A673 (cell line): ENCODE measurements around the gene NDST1. TPM values are rescaled to one million over a fixed set of nuclear protein-coding genes. Genes with fewer than 3 reads are reported as not detected.

Source experiments
- BruUV-seq: library from RNA; stranded (reverse); fragments of 400-500 nt; replicated peaks from 2 replicates; lab custom pipeline; 2021; lab: Mats Ljungman, UMichigan
- CTCF ChIA-PET: fragments of 300-600 bp; sonication (Branson Sonifier 250); formaldehyde crosslinking; loops from one replicate; lab custom pipeline; 2022; ENCODE audit warnings: antibody characterized with exemption; lab: Charles Lee
- POLR2A ChIA-PET: fragments of 300-600 bp; sonication (Branson Sonifier 250); formaldehyde crosslinking; loops from one replicate; lab custom pipeline; 2022; ENCODE audit warnings: antibody characterized with exemption; ENCODE audit not compliant: low non-redundant PET; lab: Charles Lee
- DNase-seq: peaks from one replicate; pipeline ENCODE4 v3.0.0-alpha.2; 2015; ENCODE audit warnings: low spot score
- H3K27ac ChIP-seq: fragments of 200-600 bp; sonication (generic); 2 replicates; pipeline ENCODE4 v1.5.1; 2016; ENCODE audit warnings: mixed run types, low read depth, mild to moderate bottlenecking, mixed read lengths, antibody characterized with exemption, low read length; ENCODE audit not compliant: poor library complexity, severe bottlenecking
- H3K27me3 ChIP-seq: fragments of 200-600 bp; sonication (generic); replicated peaks from 2 replicates; pipeline ENCODE4 v1.6.1; 2017; ENCODE audit warnings: mixed run types, low read depth, mild to moderate bottlenecking, mixed read lengths, antibody characterized with exemption, low read length; ENCODE audit not compliant: insufficient read depth, poor library complexity
- H3K36me3 ChIP-seq: fragments of 200-600 bp; sonication (generic); 2 replicates; pipeline ENCODE4 v1.6.1; 2016; ENCODE audit warnings: mixed run types, mild to moderate bottlenecking, mixed read lengths, antibody characterized with exemption, low read length; ENCODE audit not compliant: insufficient read depth, poor library complexity, severe bottlenecking
- H3K4me1 ChIP-seq: fragments of 200-600 bp; sonication (generic); 2 replicates; pipeline ENCODE4 v1.6.1; 2017; ENCODE audit warnings: mixed run types, mild to moderate bottlenecking, mixed read lengths, antibody characterized with exemption, low read length; ENCODE audit not compliant: insufficient read depth, poor library complexity, severe bottlenecking
- H3K4me3 ChIP-seq: fragments of 200-600 bp; sonication (generic); 2 replicates; pipeline ENCODE4 v1.5.1; 2016; ENCODE audit warnings: low read depth, mixed run types, mild to moderate bottlenecking, mixed read lengths, low read length; ENCODE audit not compliant: poor library complexity, severe bottlenecking
- H3K9me3 ChIP-seq: fragments of 200-600 bp; sonication (generic); 2 replicates; pipeline ENCODE4 v1.6.1; 2016; ENCODE audit warnings: mixed run types, low read depth, mild to moderate bottlenecking, mixed read lengths, antibody characterized with exemption, low read length; ENCODE audit not compliant: poor library complexity, severe bottlenecking
- EZH2 ChIP-seq: fragments of 200-600 bp; sonication (generic); IDR thresholded peaks from 2 replicates; pipeline ENCODE4 v1.6.1; 2017; ENCODE audit warnings: borderline replicate concordance, low read depth, mild to moderate bottlenecking, mixed read lengths, antibody characterized with exemption, low read length; ENCODE audit not compliant: poor library complexity, severe bottlenecking
- intact Hi-C: fragments of 100-400 bp; cut with micrococcal nuclease; formaldehyde crosslinking; loops from one replicate; pipeline ENCODE4 v1.10.0; 2022; ENCODE audit not compliant: unreplicated experiment
- total RNA-seq: library from RNA; stranded (reverse); gene quantifications from 2 replicates; pipeline ENCODE4 v1.2.3, GENCODE V29; 2021
- TF ChIP-seq, protein P1 (sequence below): fragments of 300-800, 200-600 bp; sonication (generic); conservative IDR thresholded peaks from 2 replicates; pipeline ENCODE4 v1.5.1; 2017; ENCODE audit warnings: low read depth, mild to moderate bottlenecking, antibody characterized with exemption, low read length, moderate library complexity, mixed read lengths

NDST1 gene
- total RNA-seq, 1 experiment from 2014 or later = 44.0 TPM

DNA sequence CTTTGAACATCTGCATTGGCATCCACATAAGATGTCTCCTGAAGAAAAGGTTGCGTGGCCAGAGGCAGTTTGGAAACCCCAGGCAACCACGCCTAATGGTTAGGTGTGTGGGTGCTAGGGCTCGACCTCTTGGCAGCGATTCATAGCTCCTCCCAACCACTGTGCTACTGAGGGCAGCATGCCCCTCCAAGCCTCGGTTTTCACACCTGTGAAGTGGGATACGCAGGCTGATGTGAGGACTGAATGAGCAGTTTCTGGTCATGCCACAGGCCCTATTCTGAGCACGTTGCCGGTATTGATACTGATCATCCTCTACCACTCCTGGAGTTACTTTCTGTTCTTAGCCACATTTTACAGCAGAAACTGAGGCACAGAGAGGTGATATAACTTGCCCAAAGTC lies 19.1 kb downstream of the NDST1 start:
- H3K9me3 ChIP-seq = no peaks in the 10 kb centered on the region
- TF ChIP-seq, protein P1, sequence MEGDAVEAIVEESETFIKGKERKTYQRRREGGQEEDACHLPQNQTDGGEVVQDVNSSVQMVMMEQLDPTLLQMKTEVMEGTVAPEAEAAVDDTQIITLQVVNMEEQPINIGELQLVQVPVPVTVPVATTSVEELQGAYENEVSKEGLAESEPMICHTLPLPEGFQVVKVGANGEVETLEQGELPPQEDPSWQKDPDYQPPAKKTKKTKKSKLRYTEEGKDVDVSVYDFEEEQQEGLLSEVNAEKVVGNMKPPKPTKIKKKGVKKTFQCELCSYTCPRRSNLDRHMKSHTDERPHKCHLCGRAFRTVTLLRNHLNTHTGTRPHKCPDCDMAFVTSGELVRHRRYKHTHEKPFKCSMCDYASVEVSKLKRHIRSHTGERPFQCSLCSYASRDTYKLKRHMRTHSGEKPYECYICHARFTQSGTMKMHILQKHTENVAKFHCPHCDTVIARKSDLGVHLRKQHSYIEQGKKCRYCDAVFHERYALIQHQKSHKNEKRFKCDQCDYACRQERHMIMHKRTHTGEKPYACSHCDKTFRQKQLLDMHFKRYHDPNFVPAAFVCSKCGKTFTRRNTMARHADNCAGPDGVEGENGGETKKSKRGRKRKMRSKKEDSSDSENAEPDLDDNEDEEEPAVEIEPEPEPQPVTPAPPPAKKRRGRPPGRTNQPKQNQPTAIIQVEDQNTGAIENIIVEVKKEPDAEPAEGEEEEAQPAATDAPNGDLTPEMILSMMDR = no peak
- TF ChIP-seq EZH2 = no peak
- no peak overlapping the region for H3K27ac ChIP-seq
- no peaks in the 10 kb centered on the region for H3K27me3 ChIP-seq
- no peak for DNase-seq
- intact Hi-C loops = no loop called here
- BruUV-seq = no TSS peak
- ChIA-PET POLR2A (no interaction called here), CTCF (no interaction called here)
- H3K4me3 ChIP-seq = no peak overlapping the region
- no peaks in the 10 kb centered on the region for H3K36me3 ChIP-seq
- peaks cover 12% of the 10 kb centered on the region for H3K4me1 ChIP-seq

DNA sequence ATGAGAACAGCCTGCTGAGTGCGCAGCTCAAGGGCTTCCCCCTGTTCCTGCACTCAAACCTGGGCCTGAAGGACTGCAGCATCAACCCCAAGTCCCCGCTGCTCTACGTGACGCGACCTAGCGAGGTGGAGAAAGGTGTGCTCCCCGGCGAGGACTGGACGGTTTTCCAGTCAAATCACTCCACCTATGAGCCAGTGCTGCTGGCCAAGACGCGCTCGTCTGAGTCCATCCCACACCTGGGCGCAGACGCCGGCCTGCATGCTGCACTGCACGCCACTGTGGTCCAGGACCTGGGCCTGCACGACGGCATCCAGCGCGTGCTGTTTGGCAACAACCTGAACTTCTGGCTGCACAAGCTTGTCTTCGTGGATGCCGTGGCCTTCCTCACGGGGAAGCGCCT lies 19.9 kb downstream of the NDST1 start:
- BruUV-seq = no TSS peak
- POLR2A ChIA-PET = no interaction called here
- peaks cover 12% of the 10 kb centered on the region for H3K4me1 ChIP-seq
- CTCF ChIA-PET = no interaction called here
- no peaks in the 10 kb centered on the region for H3K9me3 ChIP-seq
- no peak overlapping the region for H3K27ac ChIP-seq
- H3K27me3 ChIP-seq = no peaks in the 10 kb centered on the region
- no peak for DNase-seq
- TF ChIP-seq, protein P1 = no peak
- TF ChIP-seq EZH2 = no peak
- peaks cover 2% of the 10 kb centered on the region for H3K36me3 ChIP-seq
- intact Hi-C loops = no loop called here
- H3K4me3 ChIP-seq = no peak overlapping the region

DNA sequence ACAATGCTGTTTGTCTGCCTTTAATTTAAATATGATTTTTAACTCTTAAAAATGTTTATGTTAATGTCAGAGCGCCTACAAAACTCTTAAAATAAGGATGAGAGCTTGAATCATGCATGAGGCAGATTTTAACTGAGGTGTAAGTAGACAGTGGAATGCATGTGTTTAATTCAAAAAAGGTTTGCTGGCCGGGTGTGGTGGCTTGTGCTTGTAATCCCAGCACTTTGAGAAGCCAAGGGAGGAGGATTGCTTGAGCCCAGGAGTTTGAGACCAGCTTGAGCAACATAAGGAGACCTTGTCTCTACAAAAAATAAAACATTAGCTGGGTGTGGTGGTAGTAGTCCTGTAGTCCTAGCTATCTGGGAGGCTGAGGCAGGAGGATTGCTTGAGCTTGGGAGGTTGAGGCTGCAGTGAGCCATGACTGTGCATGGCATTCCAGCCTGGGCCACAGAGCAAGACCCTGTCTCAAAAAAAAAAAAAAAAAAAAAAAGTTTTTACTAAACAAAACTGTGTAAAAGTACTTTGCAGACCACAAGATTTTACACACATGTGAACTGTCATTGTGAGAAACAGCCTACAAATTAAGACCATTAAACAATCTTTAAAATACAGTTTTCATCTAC lies 21.1 kb downstream of the NDST1 start:
- no TSS peak for BruUV-seq
- Histone ChIP-seq H3K9me3 (no peaks in the 10 kb centered on the region), H3K27ac (no peak overlapping the region), H3K4me3 (no peak overlapping the region), H3K4me1 (peaks cover 12% of the 10 kb centered on the region), H3K27me3 (no peaks in the 10 kb centered on the region), H3K36me3 (peaks cover 4% of the 10 kb centered on the region)
- POLR2A ChIA-PET = no interaction called here
- DNase-seq = no peak
- intact Hi-C loops = no loop called here
- TF ChIP-seq, protein P1 = no peak
- no peak for TF ChIP-seq EZH2
- CTCF ChIA-PET = no interaction called here
